GM12878 (cell line): Measurements from ENCODE around the gene PUSL1. TPM values are rescaled to one million over a fixed set of nuclear protein-coding genes. Genes with fewer than 3 reads are reported as not detected.
A peak's percentile ranks its signal among the peaks of the same experiment; 100 is the strongest.

Experiments used
- ATAC-seq: fragments of 200-7000 bp; cut with Tn5 transposase; 3 replicates; pipeline ENCODE4 v1.9.1; 2020; ENCODE audit warnings: mild to moderate bottlenecking, moderate library complexity
- BruUV-seq: library from RNA; stranded (reverse); fragments of 400-500 nt; replicated peaks from 2 replicates; lab custom pipeline; 2021; lab: Mats Ljungman, UMichigan
- CTCF ChIA-PET: fragments of 300-600 bp; sonication (Branson Sonifier 250); formaldehyde crosslinking; extraction: SDS; loops from one replicate; lab custom pipeline; 2021; ENCODE audit warnings: inconsistent platforms; lab: Yijun Ruan, JAX
- POLR2A ChIA-PET: fragments of 350-600 bp; formaldehyde crosslinking; extraction: SDS; loops from one replicate; lab custom pipeline; 2021; ENCODE audit warnings: inconsistent platforms; lab: Charles Lee
- RAD21 ChIA-PET: fragments of 300-600 bp; sonication (Branson Sonifier 250); formaldehyde crosslinking; loops from one replicate; lab custom pipeline; 2023; ENCODE audit warnings: antibody characterized with exemption; ENCODE audit not compliant: unreplicated experiment; lab: Charles Lee
- SMC1A ChIA-PET: fragments of 300-600 bp; sonication (Branson Sonifier 250); formaldehyde crosslinking; loops from one replicate; lab custom pipeline; 2023; ENCODE audit not compliant: unreplicated experiment, uncharacterized antibody; lab: Charles Lee
- DNase-seq: peaks from one replicate; pipeline ENCODE4 v3.0.0-alpha.2; 2011; ENCODE audit warnings: low read depth, low spot score
- FAIRE-seq: peaks from 3 replicates; lab custom pipeline; 2011; peaks lifted over from hg19 to GRCh38; lab: Jason Lieb, UNC
- H2AFZ ChIP-seq: 2 replicates; pipeline ENCODE4 v1.6.0; 2011; ENCODE audit warnings: low read depth, low read length, control low read depth; ENCODE audit not compliant: control insufficient read depth
- H3K27ac ChIP-seq: 2 replicates; pipeline ENCODE4 v1.5.1; 2011; ENCODE audit warnings: control low read depth; ENCODE audit not compliant: control insufficient read depth, insufficient read depth
- H3K27me3 ChIP-seq, 2 experiments: replicated peaks in 1 of 2; 2 replicates each; pipeline versions ENCODE4 v1.6.0 to v1.6.1; 2011; ENCODE audit warnings: low read length in 1 of 2; ENCODE audit not compliant: control insufficient read depth in 2 of 2, insufficient read depth in 2 of 2
- H3K36me3 ChIP-seq, 2 experiments: 2 replicates each; pipeline ENCODE4 v1.5.1; 2011; ENCODE audit warnings: low read length in 1 of 2; ENCODE audit not compliant: control insufficient read depth in 2 of 2, insufficient read depth in 2 of 2
- H3K4me1 ChIP-seq: 2 replicates; pipeline ENCODE4 v1.6.1; 2011; ENCODE audit warnings: mild to moderate bottlenecking, low read length, moderate library complexity, mixed read lengths; ENCODE audit not compliant: control insufficient read depth, insufficient read depth
- H3K4me2 ChIP-seq: 2 replicates; pipeline ENCODE4 v1.6.0; 2011; ENCODE audit warnings: control low read depth; ENCODE audit not compliant: control insufficient read depth, insufficient read depth
- H3K4me3 ChIP-seq: fragments of 200-600 bp; sonication (generic); 2 replicates; pipeline ENCODE4 v1.5.1; 2016
- H3K79me2 ChIP-seq: 2 replicates; pipeline ENCODE4 v1.6.0; 2011; ENCODE audit warnings: low read length; ENCODE audit not compliant: control insufficient read depth, insufficient read depth
- H3K9ac ChIP-seq: 2 replicates; pipeline ENCODE4 v1.8.0; 2011; ENCODE audit warnings: low read length, control low read depth, mixed read lengths; ENCODE audit not compliant: control insufficient read depth, insufficient read depth
- H3K9me3 ChIP-seq: replicated peaks from 3 replicates; pipeline ENCODE4 v1.5.1; 2011; ENCODE audit warnings: mild to moderate bottlenecking, low read length; ENCODE audit not compliant: control insufficient read depth, insufficient read depth
- H4K20me1 ChIP-seq: 2 replicates; pipeline ENCODE4 v1.6.0; 2011; ENCODE audit not compliant: control insufficient read depth, insufficient read depth
- BACH1 ChIP-seq: fragments of 450-650 bp; IDR thresholded peaks from 2 replicates; pipeline ENCODE4 v1.6.1; 2017; ENCODE audit warnings: mild to moderate bottlenecking, borderline replicate concordance
- BHLHE40 ChIP-seq, 2 experiments: fragments of 450-650 bp in 1 of 2; IDR thresholded peaks; 2 replicates each; pipeline ENCODE4 v1.6.1; 2011 to 2017; ENCODE audit warnings: low read depth in 2 of 2, borderline replicate concordance in 1 of 2, improper control_type of control experiment in 1 of 2, low read length in 1 of 2, mild to moderate bottlenecking in 1 of 2
- CREB1 ChIP-seq: IDR thresholded peaks from 2 replicates; pipeline ENCODE4 v1.6.1; 2012; ENCODE audit warnings: low read depth, mild to moderate bottlenecking, inconsistent platforms
- CTCF ChIP-seq, 3 experiments: IDR thresholded peaks in 2 of 3; conservative IDR thresholded peaks in 1 of 3; 2 replicates each; pipeline ENCODE4 v1.5.1; 2011; ENCODE audit warnings: low read depth in 3 of 3, low read length in 3 of 3, mild to moderate bottlenecking in 3 of 3, control low read depth in 2 of 3, moderate library complexity in 2 of 3, inconsistent platforms in 1 of 3, mixed read lengths in 1 of 3; ENCODE audit not compliant: control insufficient read depth in 2 of 3, insufficient read depth in 1 of 3; ENCODE audit errors: extremely low read depth in 1 of 3
- E2F8 ChIP-seq: fragments of 450-650 bp; IDR thresholded peaks from 2 replicates; pipeline ENCODE4 v1.6.1; 2018; ENCODE audit warnings: mild to moderate bottlenecking, low read depth, moderate library complexity; ENCODE audit not compliant: partially characterized antibody
- GATAD2B ChIP-seq: fragments of 450-650 bp; conservative IDR thresholded peaks from 2 replicates; pipeline ENCODE4 v1.6.1; 2017; ENCODE audit warnings: low read depth, mild to moderate bottlenecking, moderate library complexity
- JUND ChIP-seq: IDR thresholded peaks from 2 replicates; pipeline ENCODE4 v1.6.1; 2012; ENCODE audit warnings: low read depth, mild to moderate bottlenecking, low read length, improper control_type of control experiment, moderate library complexity
- KLF5 ChIP-seq: fragments of 450-650 bp; IDR thresholded peaks from 2 replicates; pipeline ENCODE4 v1.6.1; 2014; ENCODE audit warnings: mild to moderate bottlenecking; ENCODE audit not compliant: partially characterized antibody
- LARP7 ChIP-seq: fragments of 450-650 bp; IDR thresholded peaks from 2 replicates; pipeline ENCODE4 v1.6.1; 2017; ENCODE audit warnings: mild to moderate bottlenecking
- MTA2 ChIP-seq: fragments of 450-650 bp; IDR thresholded peaks from 2 replicates; pipeline ENCODE4 v1.6.1; 2016; ENCODE audit warnings: low read depth, mild to moderate bottlenecking, moderate library complexity
- RB1 ChIP-seq: fragments of 450-650 bp; formaldehyde crosslinking; IDR thresholded peaks from 2 replicates; pipeline ENCODE4 v1.6.1; 2017; ENCODE audit warnings: mild to moderate bottlenecking, borderline replicate concordance
- SMARCA5 ChIP-seq: fragments of 450-650 bp; IDR thresholded peaks from 2 replicates; pipeline ENCODE4 v1.6.1; 2017; ENCODE audit warnings: mild to moderate bottlenecking
- SUPT20H ChIP-seq: IDR thresholded peaks from 2 replicates; pipeline ENCODE4 v1.6.1; 2011; ENCODE audit warnings: low read depth, mild to moderate bottlenecking, low read length, moderate library complexity, borderline replicate concordance; ENCODE audit not compliant: control insufficient read depth
- TARDBP ChIP-seq: IDR thresholded peaks from 2 replicates; pipeline ENCODE4 v1.6.1; 2016; ENCODE audit warnings: borderline replicate concordance
- TCF12 ChIP-seq: IDR thresholded peaks from 2 replicates; pipeline ENCODE4 v1.6.1; 2011; ENCODE audit warnings: low read depth, mild to moderate bottlenecking, low read length
- TCF3 ChIP-seq: IDR thresholded peaks from 2 replicates; pipeline ENCODE4 v1.6.1; 2012; ENCODE audit warnings: low read depth, mild to moderate bottlenecking, low read length, borderline replicate concordance; ENCODE audit not compliant: insufficient read depth
- USF2 ChIP-seq: IDR thresholded peaks from 2 replicates; pipeline ENCODE4 v1.6.1; 2011; ENCODE audit warnings: low read depth, low read length, improper control_type of control experiment, borderline replicate concordance
- ZNF207 ChIP-seq: fragments of 450-650 bp; IDR thresholded peaks from 2 replicates; pipeline ENCODE4 v1.6.1; 2014; ENCODE audit warnings: antibody characterized with exemption, mild to moderate bottlenecking, borderline replicate concordance
- ZZZ3 ChIP-seq: IDR thresholded peaks from 2 replicates; pipeline ENCODE4 v1.6.1; 2011; ENCODE audit warnings: low read depth; ENCODE audit not compliant: control insufficient read depth, insufficient read length
- WGBS: methylation state at CpG from one replicate; pipeline ENCODE4 v1.1.6; 2016; ENCODE audit warnings: low lambda C conversion rate; ENCODE audit not compliant: insufficient replicate concordance, insufficient coverage; ENCODE audit errors: missing lambda C conversion rate; 5-methylcytosine and 5-hydroxymethylcytosine counted together
- in situ Hi-C: fragments of 300-500 bp; cut with MboI; formaldehyde crosslinking; loops from 9 replicates; pipeline ENCODE4 v1.14.3; 2018; ENCODE audit warnings: mixed read lengths
- intact Hi-C: fragments of 100-400 bp; cut with micrococcal nuclease; formaldehyde crosslinking; loops from one replicate; pipeline ENCODE4 v1.14.2; 2022; ENCODE audit not compliant: unreplicated experiment
- polyA plus RNA-seq, 11 experiments: library from polyadenylated mRNA; depleted of rRNA in 4 of 11; unstranded in 6 of 11; stranded (reverse) in 5 of 11; fragments of >200 nt; fragmentation: Nextera tagmentation in 4 of 11; fragmentation: Illumina TruSeq in 1 of 11; extraction: Ambion mirVana in 4 of 11; extraction: Trizol in 1 of 11; gene quantifications; 1 replicate in 1 of 11; 2 replicates in 10 of 11; pipeline versions ENCODE4 v1.2.1 to v1.2.3, GENCODE V29; 2011 to 2016; ENCODE audit warnings: inconsistent platforms in 2 of 11, missing spikeins in 2 of 11, low read depth in 1 of 11
- total RNA-seq, 4 experiments: library from RNA; depleted of rRNA in 3 of 4; stranded (reverse); fragments of >200 nt in 3 of 4; fragmentation: Illumina TruSeq in 1 of 4; extraction: Trizol in 1 of 4; gene quantifications; 2 replicates each; pipeline versions ENCODE4 v1.2.1 to v1.2.3, GENCODE V29; 2013 to 2021

PUSL1 gene
- total and polyA plus RNA-seq, 10 of the 15 experiments (the other 5 are each of a cell fraction or from before 2014, with no cell fraction given): 0.16 to 28.4 (median 15.1) TPM

- in situ Hi-C loops (no loop called here), intact Hi-C loops (no loop called here)
- POLR2A ChIA-PET: no interaction called here
- H3K4me3 ChIP-seq: peak overlapping the region; percentile 88; the same call in 1 of the 2 replicates
- H4K20me1 ChIP-seq: no peaks in the 10 kb centered on the region
- RAD21 ChIA-PET: no interaction called here
- H3K36me3 ChIP-seq: peaks cover 0 to 4% of the 10 kb centered on the region in 2 experiments; a peak in 3 of 4 replicates
- BruUV-seq: no TSS peak
- peak overlapping the region; percentile 78 for H3K27ac ChIP-seq
- SMC1A ChIA-PET: no interaction called here
- DNase-seq: no peak
- no peaks in the 10 kb centered on the region for H3K27me3 ChIP-seq
- ATAC-seq: peak; percentile 54
- 0% methylated on average over 14 of the region's 41 CpGs for WGBS
- no peak for FAIRE-seq
- peak overlapping the region; percentile 78 for H3K9ac ChIP-seq
- H3K4me1 ChIP-seq: peaks cover 10% of the 10 kb centered on the region
- CTCF ChIA-PET: no interaction called here
- 0 out of 2 replicates have a peak overlapping the region, but pooled peaks have one; percentile 48 for H3K4me2 ChIP-seq
- peaks cover 44% of the 10 kb centered on the region for H3K79me2 ChIP-seq
- no peaks in the 10 kb centered on the region for H3K9me3 ChIP-seq
- peak overlapping the region; percentile 61 for H2AFZ ChIP-seq
- TF ChIP-seq ZNF207: 0 out of 2 replicates have a peak, but pooled peaks have one; percentile 37
- peak; percentile 26; the same call in 1 of the 2 replicates for TF ChIP-seq GATAD2B
- no peak for TF ChIP-seq TCF3
- TF ChIP-seq TARDBP: no peak
- TF ChIP-seq BHLHE40 (IDR thresholded peaks at IDR 0.05; ENCODE audit: borderline replicate concordance in 1 of 2, low read depth in 2 of 2, low read length in 1 of 2): 0 out of 4 replicates have a peak, but pooled peaks of 1 of the 2 experiments have one; percentile 3
- 0 out of 2 replicates have a peak, but pooled peaks have one; percentile 9 for TF ChIP-seq TCF12
- TF ChIP-seq JUND: no peak
- TF ChIP-seq KLF5: no peak
- 0 out of 2 replicates have a peak, but pooled peaks have one; percentile 30 for TF ChIP-seq SMARCA5
- no peak for TF ChIP-seq CREB1
- TF ChIP-seq E2F8: no peak
- no peak for TF ChIP-seq CTCF (IDR thresholded peaks at IDR 0.05 in 2 of 3, conservative IDR thresholded peaks at IDR 0.05 in 1 of 3; ENCODE audit: control insufficient read depth in 2 of 3, extremely low read depth in 1 of 3, insufficient read depth in 1 of 3, low read depth in 3 of 3, low read length in 3 of 3)
- TF ChIP-seq RB1: 0 out of 2 replicates have a peak, but pooled peaks have one; percentile 32
- TF ChIP-seq LARP7: peak; percentile 59
- peak; percentile 24; the same call in 1 of the 2 replicates for TF ChIP-seq BACH1
- TF ChIP-seq MTA2: no peak
- TF ChIP-seq ZZZ3: no peak
- TF ChIP-seq USF2: no peak
- TF ChIP-seq SUPT20H: no peak
These were observed 15.7 kb downstream of the PUSL1 start for GRCh38 chr1:1324084-1324523.
